GM13977 (cell line): ENCODE data around the gene TMPRSS12.
"Not testable (repeated sequence)": the region's sequence is repeated elsewhere in the genome, so short reads cannot be mapped to it uniquely, and the experiment has no call there.

Experiments used
- DNase-seq: peaks from one replicate; pipeline ENCODE4 v3.0.0; 2012; ENCODE audit warnings: low spot score
- CTCF ChIP-seq: IDR thresholded peaks from 2 replicates; pipeline ENCODE4 v1.5.1; 2012; ENCODE audit warnings: mild to moderate bottlenecking, control low read depth; ENCODE audit not compliant: insufficient read depth; ENCODE audit errors: extremely low read depth, missing control alignments
- in situ Hi-C: fragments of 300-500 bp; cut with MboI; formaldehyde crosslinking; loops from one replicate; pipeline ENCODE4 v1.12.0; 2022; ENCODE audit warnings: low sequenced_read_pairs, low pct_unique_long_range_greater_than_20kb, mixed read lengths, inconsistent platforms; ENCODE audit not compliant: unreplicated experiment

Gene TMPRSS12

GRCh38 chr12:50862316-50862715 lies 19.6 kb downstream of the TMPRSS12 start:
- TF ChIP-seq CTCF: no peak
- in situ Hi-C loops: no loop called here
- DNase-seq: no peak

GRCh38 chr12:50865266-50865665 lies 22.5 kb downstream of the TMPRSS12 start:
- TF ChIP-seq CTCF: no peak
- in situ Hi-C loops: no loop called here
- DNase-seq: no peak

GRCh38 chr12:50868881-50869280 lies 26.2 kb downstream of the TMPRSS12 start:
- DNase-seq, in situ Hi-C loops: not testable (repeated sequence)

- in situ Hi-C loops: no loop called here
- DNase-seq: no peak
- no peak for TF ChIP-seq CTCF
Measured at GRCh38 chr12:50882563-50882962, 39.8 kb downstream of the TMPRSS12 start.

GRCh38 chr12:50887191-50887590 lies 44.5 kb downstream of the TMPRSS12 start:
- in situ Hi-C loops: no loop called here
- TF ChIP-seq CTCF: no peak
- DNase-seq: no peak

GRCh38 chr12:50888666-50889065 lies 45.9 kb downstream of the TMPRSS12 start:
- in situ Hi-C loops: no loop called here
- no peak for DNase-seq
- no peak for TF ChIP-seq CTCF

- no peak for TF ChIP-seq CTCF
- no peak for DNase-seq
Measured at GRCh38 chr12:50894241-50894640, 51.5 kb downstream of the TMPRSS12 start.

More at GRCh38 chr12:50894241-50894640, 51.5 kb downstream of the TMPRSS12 start:
- in situ Hi-C loops: no loop called here
